Middle frontal gyrus (tissue), 1 donor: ENCODE measurements around the gene SETD3.

Experiments used
- DNase-seq: peaks from one replicate; pipeline ENCODE4 v3.0.0-alpha.2; 2015; ENCODE audit warnings: low spot score; ENCODE audit errors: extremely low spot score

The SETD3 gene

DNA sequence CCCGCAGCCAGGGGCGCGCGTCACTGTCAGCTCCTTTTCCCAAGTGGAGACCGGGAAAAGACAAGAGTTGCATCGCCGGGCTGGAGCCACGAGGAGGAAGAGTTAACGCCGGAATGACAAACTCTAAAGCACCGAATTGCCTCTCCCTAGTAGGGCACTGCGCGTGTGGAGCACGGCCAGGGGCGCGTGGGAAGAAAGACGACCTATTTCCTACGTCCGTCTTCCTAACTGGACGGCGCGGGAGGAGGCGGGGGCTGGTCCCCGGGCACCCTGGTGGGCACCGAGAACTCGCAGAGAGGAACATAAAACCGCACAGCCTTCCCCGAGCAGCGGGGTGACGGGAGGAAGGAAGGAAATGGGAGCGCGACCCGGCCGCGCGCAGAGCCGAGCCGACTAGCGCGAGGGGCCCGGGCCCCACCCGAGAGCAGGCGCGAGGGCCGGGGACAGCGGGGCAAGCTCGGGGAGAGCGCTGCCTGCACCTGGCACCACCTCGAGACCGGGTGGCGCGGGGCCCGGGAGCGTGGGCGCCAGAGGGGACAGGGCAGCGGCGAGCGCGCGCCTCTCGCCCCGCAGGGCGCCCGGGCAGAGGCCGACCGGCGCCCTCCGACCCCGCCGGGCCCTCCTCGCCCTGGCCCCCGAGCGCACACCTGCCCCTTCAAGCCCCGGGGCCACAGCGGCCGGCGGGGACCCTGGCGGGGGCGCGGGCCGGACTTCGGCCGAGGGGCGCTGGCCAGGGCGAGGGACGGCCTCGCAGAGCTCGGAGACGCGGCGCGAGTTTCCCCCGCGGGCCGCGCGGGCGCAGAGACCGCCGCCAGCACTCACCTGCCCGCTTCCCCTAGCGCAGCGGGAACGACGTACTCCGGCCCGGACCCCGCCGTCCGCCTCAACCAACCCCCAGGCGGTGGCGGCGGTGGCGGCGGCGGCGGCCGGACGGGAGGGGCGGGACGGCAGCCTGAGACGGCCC, at the start of gene SETD3:
SETD3 (minus strand) TSS at position 954 of the 964 bp plus-strand sequence. CDS start 15,054 bp downstream, outside the sequence.
- DNase-seq = peak; percentile 16

- DNase-seq = no peak
Observed at GRCh38 chr14:99529899-99530298, 49.2 kb upstream of the SETD3 start.

- DNase-seq = no peak
Observed at GRCh38 chr14:99527427-99528076, 46.9 kb upstream of the SETD3 start.

DNA sequence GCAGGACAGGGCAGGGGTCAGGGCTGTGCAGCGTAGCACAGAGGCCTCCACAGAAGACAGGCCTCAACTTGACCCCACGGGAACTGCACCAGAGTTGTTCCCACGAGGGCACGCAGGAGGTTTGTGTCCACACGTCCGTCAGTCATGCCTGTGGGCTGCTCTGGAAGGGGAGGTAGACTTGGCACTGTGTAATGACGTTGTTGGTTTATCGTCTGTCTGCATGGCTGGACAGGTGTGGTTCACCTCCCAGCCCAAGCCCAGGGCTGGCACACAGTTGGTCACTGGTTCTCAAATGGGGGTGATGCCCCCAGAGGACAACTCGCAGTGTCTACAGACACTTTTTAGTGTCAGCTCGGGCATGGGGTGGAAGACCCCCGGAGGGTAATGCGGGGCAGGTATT, 46.4 kb upstream of the SETD3 start:
- no peak for DNase-seq

DNA sequence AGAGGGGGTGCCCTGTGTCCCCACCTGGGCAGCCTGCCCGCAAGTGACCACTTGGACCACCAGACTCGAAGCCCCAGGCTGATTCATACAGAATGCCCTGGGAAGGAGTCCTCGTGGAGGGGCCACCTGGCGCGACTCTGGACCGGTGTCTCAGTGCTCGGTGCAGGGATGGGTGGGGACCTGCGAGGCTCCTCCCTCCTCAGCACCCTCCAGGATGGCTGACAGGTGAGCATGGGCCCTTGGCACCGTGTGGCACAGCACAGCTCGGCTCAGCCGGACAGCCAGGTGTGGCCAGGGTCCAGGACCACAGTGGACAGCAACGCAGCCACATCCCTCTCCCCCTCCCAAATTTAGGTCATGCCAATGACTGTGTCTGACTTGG, 45.0 kb upstream of the SETD3 start:
- DNase-seq = no peak

- DNase-seq = no peak
Observed at GRCh38 chr14:99524804-99525698, 44.4 kb upstream of the SETD3 start.

DNA sequence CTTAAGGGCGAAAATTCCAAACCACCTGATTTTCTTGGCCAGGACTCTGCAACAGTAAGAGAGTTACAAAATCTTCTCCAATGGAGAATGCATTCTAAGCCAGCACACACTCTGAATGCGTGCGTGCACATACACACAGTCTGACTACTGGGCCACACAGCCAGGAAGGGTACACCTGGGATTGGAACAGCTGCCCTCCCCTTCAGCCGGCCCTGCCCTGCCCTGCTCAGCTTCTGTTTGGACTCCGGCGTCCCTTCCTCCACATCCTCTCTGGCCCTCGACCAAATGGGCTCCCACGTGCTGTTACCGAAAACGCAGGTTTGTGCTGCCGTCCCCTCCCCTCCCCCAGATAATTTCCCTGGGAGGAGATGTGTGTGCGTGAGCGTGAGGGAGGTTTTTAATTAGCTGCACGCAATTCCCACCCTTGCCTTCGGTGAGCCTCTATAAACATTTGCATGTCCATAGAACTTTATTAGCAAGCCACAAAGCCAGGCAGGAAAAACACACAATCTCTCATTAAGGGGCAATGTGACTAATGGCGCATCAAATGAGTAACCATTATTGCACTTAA, 43.5 kb upstream of the SETD3 start:
- no peak for DNase-seq

DNA sequence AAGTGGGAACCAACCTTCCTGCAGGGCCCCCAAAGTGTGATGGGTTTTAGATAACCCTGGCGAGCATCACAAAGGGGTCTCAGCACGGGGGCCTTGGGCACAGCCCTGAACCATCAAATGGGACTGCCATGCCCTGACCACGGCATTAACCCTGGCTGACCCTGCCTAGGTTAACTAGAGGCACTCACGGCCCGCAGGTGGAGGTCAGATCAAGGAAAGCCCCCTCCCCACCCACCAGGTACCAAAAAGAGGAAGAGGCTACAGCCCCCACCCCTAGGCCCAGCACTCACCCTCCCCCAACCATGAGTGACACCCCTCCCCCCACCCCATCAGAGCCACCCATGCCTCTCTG, 43.0 kb upstream of the SETD3 start:
- DNase-seq = no peak

DNA sequence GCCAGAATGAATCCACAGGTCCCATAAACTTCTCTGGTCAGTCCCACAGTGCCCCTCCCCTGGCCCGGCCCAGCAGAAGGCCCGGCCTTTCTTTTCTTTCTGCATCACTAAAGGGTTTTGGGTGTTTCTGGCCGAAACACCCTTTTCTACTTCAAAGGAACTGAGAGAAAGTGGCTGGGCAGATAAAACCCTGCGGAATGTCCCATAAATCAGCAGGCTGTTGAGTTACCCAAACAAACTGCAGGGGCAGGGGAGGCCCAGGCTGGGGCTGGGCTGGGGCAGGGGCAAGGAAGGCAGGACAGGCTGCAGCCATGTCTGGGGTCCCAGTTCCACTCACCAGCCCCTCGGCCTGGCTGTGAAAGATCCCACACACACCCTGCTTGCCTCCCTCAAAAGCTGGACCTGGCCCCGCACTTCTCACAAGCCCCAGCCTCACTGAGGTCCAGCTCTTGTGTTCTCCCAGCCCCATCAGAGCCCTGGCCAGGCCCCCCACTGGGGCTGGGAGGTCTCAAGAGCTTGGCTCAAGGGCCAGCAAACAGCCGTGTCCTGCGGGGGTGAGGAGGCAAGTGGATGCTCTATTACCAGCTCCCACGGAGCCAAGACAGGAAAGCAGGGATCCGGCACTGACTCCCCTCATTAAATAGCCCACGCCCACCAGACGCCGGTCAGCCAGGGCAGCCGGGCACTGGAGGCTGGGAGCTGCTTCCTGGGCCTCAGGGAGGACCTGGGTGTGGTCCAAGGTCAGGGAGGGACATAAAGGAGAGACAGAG, 42.5 kb upstream of the SETD3 start:
- no peak for DNase-seq

- DNase-seq = no peak
Observed at GRCh38 chr14:99522457-99522891, 41.8 kb upstream of the SETD3 start.

DNA sequence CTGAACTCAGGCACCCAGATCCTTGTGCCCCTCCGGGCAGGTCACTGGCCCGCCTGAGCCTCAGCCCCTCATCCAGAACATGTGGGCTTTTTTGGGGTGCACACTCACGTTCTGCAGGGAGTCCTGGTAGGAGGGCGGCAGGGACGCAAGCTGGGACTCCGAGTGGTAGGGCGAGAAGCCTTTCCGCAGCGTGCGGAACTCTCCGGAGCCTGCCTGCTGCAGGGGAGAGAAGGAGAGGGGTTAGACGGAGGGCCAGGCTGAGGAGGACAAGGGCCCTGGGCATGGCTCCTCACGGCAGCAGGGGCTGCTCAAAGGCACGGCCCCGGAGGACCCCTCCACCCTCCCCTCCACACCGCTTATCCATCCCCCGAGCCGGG, 41.4 kb upstream of the SETD3 start:
- no peak for DNase-seq

DNA sequence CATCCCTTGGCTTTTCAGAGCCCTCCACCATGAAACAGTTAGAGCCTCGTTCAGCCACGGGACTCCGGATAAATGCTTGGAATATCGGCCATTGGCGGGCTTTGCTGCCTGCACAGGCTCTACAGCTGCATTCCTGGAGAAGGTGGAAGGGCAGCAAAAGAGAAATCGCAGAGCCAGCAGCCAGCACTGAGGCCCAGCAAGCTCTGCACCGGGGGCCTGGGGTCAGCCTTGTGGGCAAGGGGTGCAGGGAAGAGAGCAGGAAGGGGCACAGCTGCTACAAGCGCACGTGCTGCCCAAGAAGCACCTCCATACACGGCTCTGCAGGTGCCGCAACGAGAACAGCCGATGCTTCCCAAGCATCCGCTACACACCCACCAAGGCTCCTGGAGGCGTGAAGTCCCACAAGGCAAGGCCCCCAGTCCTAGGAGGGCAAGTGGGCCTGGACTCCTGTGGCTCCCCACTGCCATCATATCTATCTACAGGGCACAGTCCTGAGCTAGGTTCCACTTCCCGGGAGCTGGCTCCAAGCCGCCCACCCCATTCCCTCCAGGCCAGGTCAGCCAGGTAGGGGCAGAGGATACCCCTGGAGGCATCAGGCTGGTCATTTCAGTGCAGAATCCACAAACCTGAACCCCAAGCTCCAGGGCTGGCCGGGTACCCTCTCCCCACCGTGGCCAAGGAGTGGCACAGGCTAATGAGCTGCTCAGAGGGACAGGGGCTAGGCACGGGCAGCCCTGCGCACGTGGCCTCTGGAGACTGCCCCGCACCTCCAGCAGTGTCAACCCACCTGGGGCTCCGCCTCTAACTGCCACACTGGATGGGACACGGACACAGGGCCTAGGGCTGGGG, 40.7 kb upstream of the SETD3 start:
- no peak for DNase-seq

DNA sequence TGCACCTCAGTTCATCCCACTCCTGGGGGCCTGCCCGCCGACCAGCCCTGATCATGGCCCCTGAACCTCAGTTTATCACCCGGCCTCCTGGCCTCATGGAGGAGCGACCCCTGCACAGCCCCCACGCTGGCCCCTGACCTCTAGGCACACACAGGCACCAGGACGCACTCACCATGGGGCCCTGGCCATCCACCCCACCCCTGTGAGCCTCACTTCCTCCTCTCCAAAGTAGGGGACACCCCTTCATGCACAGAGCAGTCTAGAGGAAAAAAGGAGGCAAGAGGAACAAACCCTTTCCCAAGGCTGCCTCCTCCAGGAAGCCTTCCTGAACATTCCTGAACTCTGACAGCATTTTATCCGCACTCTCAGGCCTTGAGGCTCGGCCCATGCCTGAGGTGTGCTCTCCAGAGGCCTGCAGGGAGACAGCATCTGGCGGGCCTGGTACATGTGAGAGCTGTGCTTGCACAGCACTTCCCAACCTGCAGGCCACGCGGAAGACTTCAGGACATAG, 40.0 kb upstream of the SETD3 start:
- DNase-seq = no peak

DNA sequence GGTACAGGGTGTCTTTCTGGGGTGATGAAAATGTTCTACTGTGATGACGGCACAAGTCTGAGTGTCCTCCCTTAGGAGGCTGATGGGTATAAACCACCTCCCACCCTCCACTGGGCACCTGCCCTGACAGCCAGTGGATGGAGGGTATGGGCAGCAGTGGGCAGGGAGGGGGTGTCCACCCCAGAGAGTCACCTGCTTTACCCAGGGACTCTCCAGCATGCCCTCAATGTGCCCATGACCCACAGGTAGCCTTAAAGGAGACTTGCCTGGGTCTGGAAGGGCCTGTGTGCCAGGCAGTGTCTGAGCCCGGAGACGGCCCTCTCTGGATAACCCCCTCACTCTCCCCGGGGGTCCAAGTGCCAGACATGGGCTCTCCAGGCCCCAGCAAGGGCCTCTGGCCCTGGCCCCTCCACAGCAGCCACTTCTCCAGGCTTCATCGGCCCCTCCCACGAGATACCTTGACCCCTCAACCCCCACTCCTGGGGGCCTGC, 39.3 kb upstream of the SETD3 start:
- DNase-seq = no peak

- no peak for DNase-seq
Observed at GRCh38 chr14:99519347-99519881, 38.8 kb upstream of the SETD3 start.

DNA sequence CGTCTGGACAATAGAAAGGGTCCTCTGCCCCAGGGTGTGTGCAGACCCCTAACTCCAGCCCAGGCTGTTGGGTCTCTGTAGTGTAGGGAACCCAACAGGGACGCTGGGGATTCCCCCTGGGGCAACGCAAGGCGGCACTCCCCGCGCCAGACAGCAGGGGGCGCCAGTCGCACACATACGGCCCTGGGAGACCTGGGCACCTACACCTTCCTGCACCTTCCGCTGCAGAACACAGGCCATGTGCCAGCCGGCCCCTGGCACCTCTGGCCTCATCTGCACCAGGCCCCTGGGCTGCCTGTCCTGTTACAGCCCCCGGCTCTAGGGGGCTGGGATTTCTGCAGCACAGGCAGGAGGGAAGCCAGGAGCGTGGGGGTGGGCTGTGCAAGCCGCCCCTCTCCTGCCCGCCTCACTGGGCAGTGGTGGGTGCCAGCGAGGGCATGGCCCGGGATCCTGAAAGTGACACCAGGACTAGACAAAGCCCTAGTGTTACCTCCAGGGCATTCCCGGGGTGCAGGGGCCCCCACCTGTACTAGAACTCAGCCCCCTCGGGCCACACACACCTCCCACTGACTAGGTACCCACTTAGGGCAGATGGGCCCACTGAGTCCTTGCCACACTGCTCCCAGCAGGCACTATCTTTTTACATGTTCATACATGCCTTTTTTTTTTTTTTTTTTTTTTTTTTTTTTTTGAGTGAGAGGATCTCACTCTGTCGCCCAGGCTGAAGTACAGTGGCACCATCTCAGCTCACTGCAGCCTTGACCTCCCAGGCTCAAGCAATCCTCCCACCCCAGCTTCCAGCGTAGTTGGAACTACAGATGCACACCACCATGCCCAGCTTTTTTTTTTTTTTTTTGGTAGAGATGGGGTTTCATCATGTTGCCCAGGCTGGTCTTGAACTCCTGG, 38.0 kb upstream of the SETD3 start:
- no peak for DNase-seq

GRCh38 chr14:99517643-99518381, 37.2 kb upstream of the SETD3 start:
- DNase-seq = no peak
